Natural killer cell (primary cell): Measurements from ENCODE around the gene FBXL7. TPM values are rescaled to one million over a fixed set of nuclear protein-coding genes. Genes with fewer than 3 reads are reported as not detected.

ENCODE experiments used
- ATAC-seq, 3 donors: fragments of 150-1000 bp in 2 of 3; fragments of 200-7000 bp in 1 of 3; cut with Tn5 transposase; 1 replicate in 1 of 3; 2 replicates in 2 of 3; pipeline ENCODE4 v1.10.0; 2021; ENCODE audit warnings: mild to moderate bottlenecking in 2 of 3, moderate library complexity in 2 of 3
- DNase-seq, 2 donors: peaks; one replicate each; pipeline versions ENCODE4 v3.0.0 to v3.0.0-alpha.2; 2013 to 2021; ENCODE audit warnings: mixed read lengths in 1 of 2
- H3K27ac ChIP-seq: one replicate; pipeline ENCODE4 v1.5.1; 2013; ENCODE audit warnings: mild to moderate bottlenecking, low read length
- H3K27me3 ChIP-seq: one replicate; pipeline ENCODE4 v1.6.1; 2013; ENCODE audit warnings: low read length; ENCODE audit not compliant: control insufficient read depth, insufficient read depth
- H3K36me3 ChIP-seq: one replicate; pipeline ENCODE4 v1.6.1; 2013; ENCODE audit warnings: low read length; ENCODE audit not compliant: control insufficient read depth, insufficient read depth
- H3K4me1 ChIP-seq: one replicate; pipeline ENCODE4 v1.6.1; 2013; ENCODE audit warnings: low read length; ENCODE audit not compliant: control insufficient read depth, insufficient read depth
- H3K4me3 ChIP-seq: one replicate; pipeline ENCODE4 v1.5.1; 2013; ENCODE audit warnings: low read length
- H3K9me3 ChIP-seq: one replicate; pipeline ENCODE4 v1.6.1; 2013; ENCODE audit warnings: low read length; ENCODE audit not compliant: control insufficient read depth, insufficient read depth
- H3K27ac Mint-ChIP-seq, 2 donors: one replicate each; pipeline ENCODE4 v1.8.0; 2022; ENCODE audit warnings: mild to moderate bottlenecking in 2 of 2, mixed read lengths in 2 of 2, moderate library complexity in 1 of 2
- H3K27me3 Mint-ChIP-seq, 2 donors: one replicate each; pipeline ENCODE4 v1.8.0; 2022; ENCODE audit warnings: low read depth in 2 of 2, mixed read lengths in 2 of 2
- H3K36me3 Mint-ChIP-seq: one replicate; pipeline ENCODE4 v1.8.0; 2022; ENCODE audit warnings: mixed read lengths
- H3K4me1 Mint-ChIP-seq, 2 donors: one replicate each; pipeline ENCODE4 v1.8.0; 2022; ENCODE audit warnings: mixed read lengths in 2 of 2
- H3K4me3 Mint-ChIP-seq: one replicate; pipeline ENCODE4 v1.8.0; 2022; ENCODE audit warnings: mild to moderate bottlenecking, moderate library complexity, mixed read lengths
- H3K9me3 Mint-ChIP-seq, 2 donors: one replicate each; pipeline ENCODE4 v1.8.0; 2022; ENCODE audit warnings: mixed read lengths in 2 of 2
- CTCF ChIP-seq: fragments of 200-600 bp; IDR thresholded peaks from one replicate; pipeline ENCODE4 v1.8.0; 2022; ENCODE audit warnings: antibody characterized with exemption
- WGBS: methylation state at CpG from one replicate; pipeline ENCODE4 v1.1.7; 2013; ENCODE audit warnings: missing lambda C conversion rate; ENCODE audit not compliant: insufficient coverage; 5-methylcytosine and 5-hydroxymethylcytosine counted together
- intact Hi-C: fragments of 100-400 bp; cut with micrococcal nuclease; formaldehyde crosslinking; loops from one replicate; pipeline ENCODE4 v1.14.2; 2022
- total RNA-seq, 4 donors: library from RNA; stranded (reverse); fragments of 120-200 nt in 1 of 4; gene quantifications; one replicate each; pipeline versions ENCODE4 v1.2.3 to v1.2.4, GENCODE V29; 2013 to 2022

FBXL7 gene
- total RNA-seq, 3 donors from 2014 or later (not counting 1 experiment from before 2014, with no cell fraction given) = not detected

DNA sequence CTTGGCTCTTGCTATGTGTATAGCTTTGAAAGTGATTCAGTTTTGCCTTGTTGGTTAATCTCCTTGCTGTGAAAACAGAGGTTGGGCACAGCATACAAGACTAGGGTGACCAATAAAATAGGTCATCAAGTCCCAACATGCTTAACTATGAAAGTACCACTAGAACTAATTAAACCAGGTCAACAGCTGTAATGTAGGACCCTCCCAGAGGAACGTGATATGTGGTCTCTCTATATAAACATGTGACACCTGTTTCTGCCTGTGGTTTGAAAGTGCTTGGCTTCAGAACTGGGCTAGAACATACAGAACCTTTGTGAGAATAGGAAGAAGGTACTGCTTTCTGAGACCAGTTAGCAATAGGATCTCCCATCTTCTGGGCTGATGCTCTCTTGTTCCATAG, 297.1 kb downstream of the FBXL7 start:
- ATAC-seq = no peak
- Mint-ChIP-seq H3K27ac (no peak overlapping the region), H3K36me3 (peaks cover 4% of the 10 kb centered on the region)

GRCh38 chr5:15798006-15798405, 298.0 kb downstream of the FBXL7 start:
- Histone ChIP-seq H3K36me3 (no peaks in the 10 kb centered on the region), H3K27me3 (no peaks in the 10 kb centered on the region), H3K27ac (no peak overlapping the region), H3K4me3 (no peak overlapping the region), H3K4me1 (no peaks in the 10 kb centered on the region), H3K9me3 (no peaks in the 10 kb centered on the region)
- Mint-ChIP-seq H3K27me3 (no peaks in the 10 kb centered on the region), H3K36me3 (peaks cover 4% of the 10 kb centered on the region), H3K9me3 (peaks cover 6 to 13% of the 10 kb centered on the region in 2 donors), H3K4me1 (no peaks in the 10 kb centered on the region), H3K27ac (no peak overlapping the region), H3K4me3 (no peak overlapping the region)
- ATAC-seq (no peak), DNase-seq (no peak)
- no peak for TF ChIP-seq CTCF
- WGBS = 42% methylated on average over 3 of the region's 3 CpGs
- intact Hi-C loops = no loop called here

More for the DNA sequence above, 297.1 kb downstream of the FBXL7 start:
- TF ChIP-seq CTCF = no peak
- Histone ChIP-seq H3K4me1 (no peaks in the 10 kb centered on the region), H3K36me3 (no peaks in the 10 kb centered on the region), H3K27me3 (no peaks in the 10 kb centered on the region), H3K9me3 (no peaks in the 10 kb centered on the region), H3K27ac (no peak overlapping the region), H3K4me3 (no peak overlapping the region)
- intact Hi-C loops = no loop called here
- DNase-seq = no peak
- Mint-ChIP-seq H3K4me3 (no peak overlapping the region), H3K4me1 (no peaks in the 10 kb centered on the region), H3K27me3 (no peaks in the 10 kb centered on the region), H3K9me3 (peaks cover 3 to 7% of the 10 kb centered on the region in 2 donors)
- 82% methylated on average over 1 of the region's 1 CpG for WGBS

DNA sequence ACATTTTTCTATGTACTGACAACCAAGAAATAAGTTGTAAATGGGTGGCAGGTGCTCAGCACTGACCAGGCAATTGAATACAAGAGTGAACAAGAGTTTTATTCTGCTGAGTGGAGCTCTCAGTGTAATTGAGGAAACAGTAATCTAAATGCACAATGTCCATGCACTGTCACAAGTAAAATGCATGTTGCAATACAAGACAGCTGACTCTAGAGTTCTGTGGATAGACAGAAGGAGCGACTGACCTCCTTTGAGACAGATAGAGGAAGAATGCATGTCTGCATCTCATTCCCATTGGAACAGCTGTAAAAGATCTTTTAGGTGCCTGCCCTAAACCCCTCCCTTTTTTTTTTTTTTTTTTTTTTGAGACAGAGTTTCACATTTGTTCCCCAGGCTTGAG, 299.0 kb downstream of the FBXL7 start:
- Histone ChIP-seq H3K27ac (no peak overlapping the region), H3K36me3 (no peaks in the 10 kb centered on the region), H3K4me3 (no peak overlapping the region), H3K27me3 (no peaks in the 10 kb centered on the region), H3K9me3 (no peaks in the 10 kb centered on the region), H3K4me1 (no peaks in the 10 kb centered on the region)
- no peaks in the 10 kb centered on the region for H3K4me1 Mint-ChIP-seq
- TF ChIP-seq CTCF = no peak
- peaks cover 4 to 20% of the 10 kb centered on the region in 2 donors for H3K9me3 Mint-ChIP-seq
- intact Hi-C loops = no loop called here
- 83% methylated on average over 1 of the region's 1 CpG for WGBS
- peaks cover 4% of the 10 kb centered on the region for H3K36me3 Mint-ChIP-seq
- H3K27ac Mint-ChIP-seq = no peak overlapping the region
- no peak overlapping the region for H3K4me3 Mint-ChIP-seq
- H3K27me3 Mint-ChIP-seq = no peaks in the 10 kb centered on the region
- ATAC-seq (no peak), DNase-seq (no peak)

- Mint-ChIP-seq H3K36me3 (peaks cover 4% of the 10 kb centered on the region), H3K4me3 (no peak overlapping the region), H3K9me3 (peaks cover 4 to 20% of the 10 kb centered on the region in 2 donors), H3K4me1 (no peaks in the 10 kb centered on the region), H3K27ac (no peak overlapping the region), H3K27me3 (no peaks in the 10 kb centered on the region)
- ATAC-seq (no peak), DNase-seq (no peak)
- Histone ChIP-seq H3K9me3 (no peaks in the 10 kb centered on the region), H3K4me3 (no peak overlapping the region), H3K27me3 (no peaks in the 10 kb centered on the region), H3K27ac (no peak overlapping the region), H3K36me3 (no peaks in the 10 kb centered on the region), H3K4me1 (no peaks in the 10 kb centered on the region)
- TF ChIP-seq CTCF = no peak
- 96% methylated on average over 6 of the region's 7 CpGs for WGBS
- intact Hi-C loops = no loop called here
Observed at GRCh38 chr5:15799612-15800011, 299.6 kb downstream of the FBXL7 start.
